ENCODE measurements around the gene AHCTF1.

The AHCTF1 gene, protein sequence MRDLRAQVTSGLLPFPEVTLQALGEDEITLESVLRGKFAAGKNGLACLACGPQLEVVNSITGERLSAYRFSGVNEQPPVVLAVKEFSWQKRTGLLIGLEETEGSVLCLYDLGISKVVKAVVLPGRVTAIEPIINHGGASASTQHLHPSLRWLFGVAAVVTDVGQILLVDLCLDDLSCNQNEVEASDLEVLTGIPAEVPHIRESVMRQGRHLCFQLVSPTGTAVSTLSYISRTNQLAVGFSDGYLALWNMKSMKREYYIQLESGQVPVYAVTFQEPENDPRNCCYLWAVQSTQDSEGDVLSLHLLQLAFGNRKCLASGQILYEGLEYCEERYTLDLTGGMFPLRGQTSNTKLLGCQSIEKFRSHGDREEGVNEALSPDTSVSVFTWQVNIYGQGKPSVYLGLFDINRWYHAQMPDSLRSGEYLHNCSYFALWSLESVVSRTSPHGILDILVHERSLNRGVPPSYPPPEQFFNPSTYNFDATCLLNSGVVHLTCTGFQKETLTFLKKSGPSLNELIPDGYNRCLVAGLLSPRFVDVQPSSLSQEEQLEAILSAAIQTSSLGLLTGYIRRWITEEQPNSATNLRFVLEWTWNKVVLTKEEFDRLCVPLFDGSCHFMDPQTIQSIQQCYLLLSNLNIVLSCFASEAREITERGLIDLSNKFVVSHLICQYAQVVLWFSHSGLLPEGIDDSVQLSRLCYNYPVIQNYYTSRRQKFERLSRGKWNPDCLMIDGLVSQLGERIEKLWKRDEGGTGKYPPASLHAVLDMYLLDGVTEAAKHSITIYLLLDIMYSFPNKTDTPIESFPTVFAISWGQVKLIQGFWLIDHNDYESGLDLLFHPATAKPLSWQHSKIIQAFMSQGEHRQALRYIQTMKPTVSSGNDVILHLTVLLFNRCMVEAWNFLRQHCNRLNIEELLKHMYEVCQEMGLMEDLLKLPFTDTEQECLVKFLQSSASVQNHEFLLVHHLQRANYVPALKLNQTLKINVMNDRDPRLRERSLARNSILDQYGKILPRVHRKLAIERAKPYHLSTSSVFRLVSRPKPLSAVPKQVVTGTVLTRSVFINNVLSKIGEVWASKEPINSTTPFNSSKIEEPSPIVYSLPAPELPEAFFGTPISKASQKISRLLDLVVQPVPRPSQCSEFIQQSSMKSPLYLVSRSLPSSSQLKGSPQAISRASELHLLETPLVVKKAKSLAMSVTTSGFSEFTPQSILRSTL (N-terminal part only)

DNA sequence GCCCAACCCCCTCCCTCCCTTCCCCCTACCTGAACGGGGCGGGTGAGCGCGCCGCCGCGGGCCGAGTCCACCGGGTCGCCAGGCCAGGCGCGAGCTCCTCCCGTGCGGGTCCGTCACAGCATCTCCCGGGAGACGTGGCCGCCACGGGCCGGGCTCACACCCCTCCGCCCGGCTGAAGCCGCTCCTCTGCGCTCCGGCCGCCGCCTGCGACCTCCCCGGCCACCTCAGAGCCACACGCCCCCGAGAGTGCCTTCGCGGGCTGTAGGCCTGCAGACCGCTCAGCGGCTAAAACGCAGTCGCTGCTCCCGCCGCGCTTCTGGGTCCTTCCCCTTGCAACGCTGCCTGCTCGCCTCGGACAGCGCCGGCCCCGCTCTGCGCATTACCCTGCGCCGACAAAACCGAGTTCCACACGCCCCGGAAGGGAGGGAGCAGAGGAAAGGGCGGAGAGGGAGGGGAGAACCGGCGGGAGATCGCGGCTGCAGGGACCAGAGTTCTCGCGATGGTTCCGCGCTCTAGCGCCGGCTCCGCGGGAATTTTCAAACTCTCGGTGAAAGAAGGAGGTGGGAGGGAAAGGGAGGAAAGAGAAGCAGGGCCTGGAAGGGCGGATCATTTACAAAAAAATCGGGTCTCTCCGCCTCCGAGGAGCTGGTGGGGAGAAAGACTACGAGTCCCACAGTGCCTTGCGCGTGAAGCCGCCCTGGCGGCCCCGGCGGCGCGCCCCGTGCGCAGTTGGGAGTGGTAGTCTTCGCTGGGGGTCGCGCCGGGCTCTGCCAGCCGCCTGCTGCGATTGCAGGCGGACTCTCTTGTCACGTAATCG is at the start of gene AHCTF1:
Gene AHCTF1, minus strand, starts transcription at position 400 of the 817 bp plus-strand sequence. CDS start 13,578 bp downstream, outside the sequence.
- peak; percentile 95 for DNase-seq (ENCODE audit: low spot score)

DNA sequence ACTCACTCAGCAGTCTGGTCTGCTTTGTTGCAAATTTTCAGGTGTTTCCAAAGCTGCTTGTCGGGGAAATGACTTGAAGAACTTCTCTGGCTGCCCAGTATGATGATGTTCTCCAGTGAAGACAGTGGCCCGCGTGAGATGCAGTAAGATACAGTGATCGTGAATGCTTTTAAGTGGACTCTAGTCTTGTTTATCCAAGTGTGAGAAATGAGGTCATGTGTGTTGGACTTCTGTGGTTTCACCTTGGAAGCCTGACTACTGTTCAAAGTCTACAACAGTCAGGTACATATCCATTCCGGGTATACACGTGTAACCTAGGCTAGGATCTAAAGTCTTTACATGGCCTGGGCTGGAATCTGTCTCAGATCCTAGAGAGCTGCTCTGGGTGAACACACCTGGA is 47.0 kb upstream of the AHCTF1 start:
- DNase-seq (ENCODE audit: low spot score), result no peak

- no peak for DNase-seq (ENCODE audit: low spot score)
These were observed 46.5 kb upstream of the AHCTF1 start for GRCh38 chr1:246978281-246978680.

DNA sequence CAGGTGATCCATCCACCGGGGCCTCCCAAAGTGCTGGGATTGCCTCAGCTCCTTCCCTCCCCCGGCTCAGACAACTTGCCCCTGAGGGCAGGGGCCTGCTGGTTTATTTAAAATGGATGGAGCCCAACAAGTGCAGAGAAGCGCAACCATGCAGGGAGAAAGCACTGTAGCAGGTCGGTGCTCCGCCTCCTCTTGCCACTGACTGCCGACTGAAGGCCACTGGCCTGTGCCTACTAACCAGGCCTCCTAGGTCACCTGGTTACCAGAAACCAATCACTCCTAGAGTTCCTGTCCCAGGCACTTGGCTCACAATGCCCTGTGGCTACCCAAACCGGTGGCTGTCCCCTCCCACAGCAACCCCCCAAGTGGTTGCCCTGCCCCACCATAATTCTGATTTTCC is 40.2 kb upstream of the AHCTF1 start:
- no peak for DNase-seq (ENCODE audit: low spot score)

GRCh38 chr1:246971090-246971721 is 39.5 kb upstream of the AHCTF1 start:
- peak; percentile 50 for DNase-seq (ENCODE audit: low spot score)

- no peak for DNase-seq (ENCODE audit: low spot score)
These were observed 37.9 kb upstream of the AHCTF1 start for GRCh38 chr1:246969621-246970020.

DNA sequence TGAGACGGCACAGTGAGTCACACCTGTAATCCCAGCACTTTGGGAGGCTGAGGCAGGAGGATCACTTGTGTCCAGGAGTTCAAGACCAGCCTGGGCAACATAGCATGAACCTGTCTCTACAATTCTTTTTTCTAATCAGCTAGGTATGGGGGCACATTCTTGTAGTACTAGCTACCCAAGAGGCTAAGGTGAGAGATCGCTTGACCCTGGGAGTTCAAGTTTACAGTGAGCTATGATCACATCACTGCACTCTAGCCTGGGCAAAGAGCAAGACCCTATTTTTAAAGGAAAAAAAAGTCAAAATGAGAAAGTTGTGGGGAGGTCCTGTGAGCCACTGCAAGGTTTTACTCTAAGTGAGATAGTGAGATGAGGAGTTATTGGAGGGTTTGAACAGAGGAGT is 34.8 kb upstream of the AHCTF1 start:
- no peak for DNase-seq (ENCODE audit: low spot score)

DNA sequence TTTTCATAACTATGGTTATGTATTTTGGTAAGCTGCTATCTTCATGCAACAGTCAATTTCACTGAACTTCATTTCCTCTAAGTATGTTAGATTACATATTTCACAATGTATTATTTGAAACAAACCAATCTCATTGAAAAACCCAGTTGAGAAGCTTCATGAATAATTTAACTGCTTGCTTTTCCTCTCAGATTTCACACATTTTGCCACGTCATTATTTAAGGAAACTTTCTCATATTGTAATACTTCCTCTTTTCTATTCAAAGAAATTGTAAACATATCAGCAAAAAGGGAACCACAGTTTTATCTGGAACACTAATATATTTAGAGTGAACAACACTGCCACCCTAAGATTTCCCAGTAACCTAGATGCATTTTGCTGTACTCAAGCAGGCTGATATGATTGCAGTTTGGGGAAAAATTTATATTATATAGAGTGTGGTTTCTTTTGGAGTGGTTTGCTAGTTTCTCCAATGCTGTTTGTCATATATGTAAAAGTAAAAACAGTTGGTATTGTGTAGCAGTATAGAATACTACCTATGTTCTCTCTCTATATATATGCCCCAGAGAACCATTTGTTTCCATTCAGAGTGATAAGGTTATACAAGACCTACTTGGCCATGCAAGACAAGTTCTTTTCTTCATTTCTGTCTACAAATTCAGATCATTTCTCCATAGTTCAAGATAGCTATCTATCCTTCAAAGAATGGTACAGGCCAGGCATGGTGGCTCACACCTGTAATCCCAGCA is 28.4 kb upstream of the AHCTF1 start:
- no peak for DNase-seq (ENCODE audit: low spot score)

DNA sequence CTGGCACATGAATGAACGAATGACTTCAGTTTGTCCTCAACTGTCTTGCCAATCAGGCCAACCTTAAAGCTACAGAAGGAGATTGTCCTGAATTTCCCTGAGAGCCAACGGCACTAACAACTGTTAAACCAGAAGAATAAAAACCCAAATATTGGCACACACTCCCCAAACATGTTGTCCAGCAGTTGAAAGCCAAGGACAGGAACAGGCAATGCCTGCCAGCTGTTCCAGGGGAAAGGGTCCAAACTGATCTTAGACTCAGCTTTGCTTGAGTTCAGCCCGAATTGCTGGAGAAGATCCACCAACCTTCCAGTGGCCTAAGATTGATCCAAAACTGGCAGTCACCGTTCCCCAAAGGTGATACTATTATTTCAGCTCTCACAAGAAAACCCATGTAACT is 22.4 kb upstream of the AHCTF1 start:
- no peak for DNase-seq (ENCODE audit: low spot score)

GRCh38 chr1:246951413-246951812 is 19.7 kb upstream of the AHCTF1 start:
- DNase-seq (ENCODE audit: low spot score), result no peak

GRCh38 chr1:246949956-246950355 is 18.2 kb upstream of the AHCTF1 start:
- DNase-seq (ENCODE audit: low spot score), result no peak

DNA sequence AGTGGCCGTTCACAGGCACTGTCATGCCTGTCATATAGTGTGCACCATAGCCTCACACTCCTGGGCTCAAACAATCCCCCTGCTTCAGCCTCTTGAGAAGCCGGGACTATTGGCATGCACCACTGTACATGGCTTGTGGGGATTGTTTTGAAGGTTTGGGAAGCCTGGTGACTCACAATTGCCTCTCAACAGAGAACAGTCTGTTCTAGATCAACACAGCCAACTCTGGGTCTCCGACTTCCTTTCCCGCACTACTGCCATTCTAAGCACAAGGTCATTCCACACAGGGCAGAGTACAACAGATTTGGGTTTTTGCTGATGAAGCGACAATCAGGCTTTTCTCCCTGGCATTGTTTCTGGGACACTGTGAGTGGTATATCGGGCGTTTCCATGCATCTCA is 15.5 kb upstream of the AHCTF1 start:
- DNase-seq (ENCODE audit: low spot score), result no peak

DNA sequence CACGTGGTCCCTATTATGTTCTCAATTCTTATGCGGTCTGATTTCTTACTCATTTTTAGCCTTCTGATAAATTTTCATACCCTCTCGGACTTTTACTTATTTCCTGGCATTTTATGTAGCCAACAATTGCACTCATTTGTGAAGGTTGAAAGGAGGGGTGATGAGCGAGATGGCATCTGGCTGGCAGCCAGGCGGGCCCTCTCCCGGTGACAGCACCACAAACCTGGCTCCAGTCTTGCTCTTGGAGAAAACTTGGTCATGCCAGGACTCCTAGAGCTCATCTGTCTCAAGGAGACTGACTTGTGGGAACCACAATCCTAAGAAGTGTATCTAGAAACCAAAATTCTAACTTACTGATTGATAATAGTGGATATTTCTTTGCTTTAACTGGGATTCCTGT is 14.6 kb upstream of the AHCTF1 start:
- DNase-seq (ENCODE audit: low spot score), result no peak

DNA sequence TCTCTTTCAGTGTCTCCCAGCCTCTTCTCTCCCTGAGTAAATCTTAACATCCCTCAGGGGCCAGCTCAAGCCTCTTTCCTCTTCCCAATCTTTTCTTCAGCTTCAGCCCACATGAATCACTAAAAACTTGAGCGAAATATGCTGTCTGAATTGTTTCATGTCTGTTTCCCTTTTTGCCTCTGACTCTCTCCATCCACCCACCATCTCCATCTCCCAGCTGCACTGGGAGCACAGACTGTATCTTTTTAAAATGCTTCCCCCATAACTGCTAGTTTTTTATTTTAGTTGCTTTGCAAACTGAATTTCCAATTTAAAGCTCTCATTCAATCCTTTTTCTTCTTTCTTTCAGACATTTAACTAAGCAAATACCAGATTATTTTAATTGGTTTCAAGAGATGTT is 3.0 kb upstream of the AHCTF1 start:
- no peak for DNase-seq (ENCODE audit: low spot score)

- DNase-seq (ENCODE audit: low spot score), result no peak
These were observed 2.1 kb upstream of the AHCTF1 start for GRCh38 chr1:246933893-246934292.

DNA sequence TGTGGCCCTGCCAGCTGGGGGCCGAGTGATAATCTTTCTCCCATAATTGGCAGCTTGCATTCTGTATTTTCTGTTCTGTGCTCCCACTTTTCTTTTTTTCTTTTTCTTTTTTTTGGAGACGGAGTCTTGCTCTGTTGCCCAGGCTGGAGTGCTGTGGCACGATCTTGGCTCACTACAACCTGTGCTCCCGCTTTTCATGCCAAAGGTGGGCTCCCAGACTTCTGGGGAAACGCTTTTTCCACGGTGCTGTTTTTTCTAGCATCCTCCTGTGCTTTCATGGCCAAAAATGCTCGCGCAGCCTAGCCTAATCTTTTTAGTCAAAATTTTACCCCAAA is 585 bp upstream of the AHCTF1 start:
- no peak for DNase-seq (ENCODE audit: low spot score)

- peak; percentile 30 for DNase-seq (ENCODE audit: low spot score)
These were observed 759 bp downstream of the AHCTF1 start for GRCh38 chr1:246930830-246931548.

DNA sequence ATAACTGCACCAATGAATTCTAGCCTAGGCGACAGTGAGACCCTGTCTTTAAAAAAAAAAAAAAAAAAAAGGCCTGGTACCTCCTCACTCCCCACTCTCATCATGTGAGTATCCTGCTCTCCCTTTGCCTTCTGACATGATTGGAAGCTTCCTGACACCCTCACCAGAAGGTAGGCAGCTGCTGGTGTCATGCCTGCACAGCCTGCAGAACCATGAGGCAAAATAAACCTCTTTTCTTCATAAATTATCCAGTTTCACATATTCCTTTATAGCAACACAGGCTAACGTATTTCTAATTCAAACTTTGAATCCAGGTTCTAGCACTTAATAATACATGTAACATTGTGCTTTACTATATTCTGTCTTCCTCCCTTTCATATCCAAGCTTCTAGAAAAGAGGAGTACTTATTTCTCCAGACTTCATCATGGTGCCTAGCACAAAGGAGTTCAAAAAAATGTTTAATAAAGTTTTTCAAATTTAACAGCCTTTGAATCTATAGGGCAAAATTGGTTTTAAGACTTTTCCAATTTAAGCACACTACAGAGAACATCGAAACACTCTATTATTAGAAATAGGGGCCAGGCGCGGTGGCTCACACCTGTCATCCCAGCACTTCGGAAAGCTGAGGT is 5.6 kb downstream of the AHCTF1 start:
- DNase-seq (ENCODE audit: low spot score), result no peak

DNA sequence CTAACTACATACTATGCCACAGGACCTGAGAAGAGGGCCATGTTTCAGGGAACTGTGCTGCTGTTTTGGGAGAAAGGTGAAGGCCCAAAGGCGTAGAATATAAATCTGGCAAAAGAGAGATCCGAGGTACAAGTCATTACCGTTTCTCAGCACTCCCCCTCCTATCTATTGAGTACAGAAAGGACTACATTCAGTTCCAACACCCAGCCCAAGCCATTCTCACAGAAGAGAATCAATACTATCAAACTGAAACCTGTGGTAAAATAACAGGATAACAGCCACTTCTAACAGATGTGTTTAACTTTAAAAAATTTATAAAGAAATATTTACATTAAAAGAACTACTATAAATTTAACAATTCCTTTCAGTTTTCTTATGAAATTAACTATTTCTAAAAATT is 7.8 kb downstream of the AHCTF1 start:
- DNase-seq (ENCODE audit: low spot score), result no peak

All from hematopoietic multipotent progenitor cell treated with erythropoietin and hydrocortisone succinate and interleukin-3 and kit ligand, for 15 days (in vitro differentiated cells).